Peyer's patch (tissue), 4 donors: ENCODE data around the gene SLC24A4. TPM values are rescaled to one million over a fixed set of nuclear protein-coding genes. Genes with fewer than 3 reads are reported as not detected.
A peak's percentile ranks its signal among the peaks of the same experiment; 100 is the strongest.

Experiments
- DNase-seq, 3 donors: peaks; one replicate each; pipeline ENCODE4 v3.0.0-alpha.2; 2017 to 2019
- H3K27ac ChIP-seq, 4 donors: fragments of 200-600 bp; sonication (generic); one replicate each; pipeline ENCODE4 v1.5.1; 2016 to 2019
- H3K27me3 ChIP-seq, 2 donors: fragments of 200-600 bp; sonication (generic); one replicate each; pipeline ENCODE4 v1.5.1; 2019
- H3K36me3 ChIP-seq, 3 donors: fragments of 200-600 bp; sonication (generic); one replicate each; pipeline ENCODE4 v1.5.1; 2016 to 2019
- H3K4me1 ChIP-seq, 4 donors: fragments of 200-600 bp; sonication (generic); one replicate each; pipeline ENCODE4 v1.5.1; 2016 to 2019
- H3K4me3 ChIP-seq, 4 donors: fragments of 200-600 bp; sonication (generic); 1 replicate in 3 of 4; 2 replicates in 1 of 4; pipeline ENCODE4 v1.5.1; 2016 to 2019; ENCODE audit warnings: mild to moderate bottlenecking in 1 of 4
- H3K9me3 ChIP-seq, 4 donors: fragments of 200-600 bp; sonication (generic); one replicate each; pipeline ENCODE4 v1.5.1; 2016 to 2019; ENCODE audit warnings: mild to moderate bottlenecking in 1 of 4
- POLR2A ChIP-seq, 2 donors: fragments of 450-650 bp; IDR thresholded peaks; one replicate each; pipeline ENCODE4 v1.5.1; 2017; ENCODE audit warnings: antibody characterized with exemption in 2 of 2, mild to moderate bottlenecking in 2 of 2, moderate library complexity in 2 of 2
- total RNA-seq, 4 donors: library from RNA; depleted of rRNA; stranded (reverse); fragments of >200 nt; gene quantifications; one replicate each; pipeline ENCODE4 v1.1.0, GENCODE V29; 2016
- TF ChIP-seq, protein P1 (sequence below), 6 experiments: fragments of 450-650 bp in 4 of 6; fragments of 200-600 bp in 2 of 6; sonication (generic) in 1 of 6; IDR thresholded peaks; one replicate each; pipeline ENCODE4 v1.5.1; 2017 to 2019; ENCODE audit warnings: antibody characterized with exemption in 6 of 6, mild to moderate bottlenecking in 3 of 6, moderate library complexity in 1 of 6

The SLC24A4 gene
- total RNA-seq, 4 donors from 2014 or later: 0.18 to 1.7 (median 0.54) TPM; not detected in 1

- no peaks in the 10 kb centered on the region for H3K9me3 ChIP-seq
- no peak for DNase-seq
- H3K4me3 ChIP-seq: no peak overlapping the region
- TF ChIP-seq POLR2A (IDR thresholded peaks at IDR 0.05): no peak
- TF ChIP-seq, protein P1, sequence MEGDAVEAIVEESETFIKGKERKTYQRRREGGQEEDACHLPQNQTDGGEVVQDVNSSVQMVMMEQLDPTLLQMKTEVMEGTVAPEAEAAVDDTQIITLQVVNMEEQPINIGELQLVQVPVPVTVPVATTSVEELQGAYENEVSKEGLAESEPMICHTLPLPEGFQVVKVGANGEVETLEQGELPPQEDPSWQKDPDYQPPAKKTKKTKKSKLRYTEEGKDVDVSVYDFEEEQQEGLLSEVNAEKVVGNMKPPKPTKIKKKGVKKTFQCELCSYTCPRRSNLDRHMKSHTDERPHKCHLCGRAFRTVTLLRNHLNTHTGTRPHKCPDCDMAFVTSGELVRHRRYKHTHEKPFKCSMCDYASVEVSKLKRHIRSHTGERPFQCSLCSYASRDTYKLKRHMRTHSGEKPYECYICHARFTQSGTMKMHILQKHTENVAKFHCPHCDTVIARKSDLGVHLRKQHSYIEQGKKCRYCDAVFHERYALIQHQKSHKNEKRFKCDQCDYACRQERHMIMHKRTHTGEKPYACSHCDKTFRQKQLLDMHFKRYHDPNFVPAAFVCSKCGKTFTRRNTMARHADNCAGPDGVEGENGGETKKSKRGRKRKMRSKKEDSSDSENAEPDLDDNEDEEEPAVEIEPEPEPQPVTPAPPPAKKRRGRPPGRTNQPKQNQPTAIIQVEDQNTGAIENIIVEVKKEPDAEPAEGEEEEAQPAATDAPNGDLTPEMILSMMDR (IDR thresholded peaks at IDR 0.05): no peak
- H3K36me3 ChIP-seq: no peaks in the 10 kb centered on the region
- no peaks in the 10 kb centered on the region for H3K27me3 ChIP-seq
- no peak overlapping the region for H3K27ac ChIP-seq
- H3K4me1 ChIP-seq: no peaks in the 10 kb centered on the region
Observed at GRCh38 chr14:92437309-92437708, 114.3 kb downstream of the SLC24A4 start.

DNA sequence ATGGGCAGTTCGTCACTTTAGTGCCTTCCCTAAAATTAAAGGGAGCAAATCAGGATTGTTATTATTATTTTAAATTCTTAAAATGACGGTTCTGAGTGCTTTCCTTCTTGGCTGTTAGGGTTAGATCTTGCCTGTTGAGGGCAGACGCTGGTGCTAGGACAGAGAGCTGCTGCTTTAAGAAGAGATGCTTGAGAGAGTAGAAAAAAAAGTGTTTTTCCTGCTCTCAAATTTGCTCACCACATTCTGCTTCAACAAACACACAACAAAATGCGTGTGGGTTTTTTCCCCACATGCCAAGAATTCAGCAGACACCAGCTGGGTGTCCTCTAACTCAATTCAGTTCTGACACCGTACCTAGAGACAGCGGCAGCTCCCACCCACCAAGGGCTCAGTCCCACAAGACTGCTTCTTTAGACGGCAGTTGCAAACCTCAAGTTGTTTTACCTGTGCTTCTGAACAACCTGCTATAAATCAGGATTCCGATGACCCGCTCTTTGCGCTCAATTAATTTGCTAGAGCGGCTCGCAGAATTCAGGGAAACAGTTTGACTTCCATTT lies 114.8 kb downstream of the SLC24A4 start:
- H3K4me3 ChIP-seq: no peak overlapping the region
- no peaks in the 10 kb centered on the region for H3K9me3 ChIP-seq
- no peaks in the 10 kb centered on the region for H3K36me3 ChIP-seq
- no peak for DNase-seq
- no peak for TF ChIP-seq POLR2A (IDR thresholded peaks at IDR 0.05)
- TF ChIP-seq, protein P1 (IDR thresholded peaks at IDR 0.05): no peak
- H3K27ac ChIP-seq: no peak overlapping the region
- H3K4me1 ChIP-seq: no peaks in the 10 kb centered on the region
- no peaks in the 10 kb centered on the region for H3K27me3 ChIP-seq

DNA sequence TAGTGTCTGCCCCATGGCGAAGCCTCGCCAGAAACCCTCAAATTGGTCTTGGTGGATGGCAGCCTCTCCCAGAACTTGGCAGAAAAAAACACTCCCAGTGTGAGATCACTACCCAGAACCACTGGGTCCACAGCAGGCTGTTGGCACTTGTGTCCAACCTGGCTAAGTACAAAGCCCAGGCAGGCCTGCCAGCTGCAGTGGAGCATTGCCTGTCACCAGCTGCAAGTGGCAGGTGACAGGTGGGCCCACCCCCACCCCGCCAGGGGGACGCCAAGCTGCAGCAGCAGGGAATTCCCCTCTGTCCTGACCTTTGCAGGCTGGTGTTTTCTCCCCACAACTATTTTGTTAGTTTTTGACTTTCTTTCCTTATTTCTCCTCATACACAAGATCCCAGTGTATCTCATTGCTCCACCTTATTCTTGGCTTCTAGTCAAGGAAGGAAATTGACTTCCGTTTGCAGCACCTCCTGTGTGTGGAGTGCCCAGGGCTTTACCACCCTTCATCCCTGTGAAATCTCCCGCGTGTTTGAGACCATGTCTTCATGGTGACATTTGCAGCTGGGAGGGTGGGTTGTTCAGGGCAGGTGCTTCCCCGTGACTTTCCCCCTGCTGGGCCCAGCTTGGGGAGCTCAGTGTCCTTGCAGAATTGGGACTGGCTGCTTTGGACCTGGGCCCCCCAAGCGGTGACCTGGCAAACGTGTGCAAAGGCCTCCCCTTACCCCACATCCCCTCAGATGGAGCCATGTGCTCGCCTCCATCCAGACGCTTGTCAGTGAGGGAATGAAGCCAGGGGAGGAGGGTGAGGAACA lies 116.8 kb downstream of the SLC24A4 start:
- Histone ChIP-seq H3K27ac (no peak overlapping the region), H3K4me1 (no peaks in the 10 kb centered on the region)
- TF ChIP-seq POLR2A (IDR thresholded peaks at IDR 0.05): no peak
- TF ChIP-seq, protein P1 (IDR thresholded peaks at IDR 0.05): no peak

DNA sequence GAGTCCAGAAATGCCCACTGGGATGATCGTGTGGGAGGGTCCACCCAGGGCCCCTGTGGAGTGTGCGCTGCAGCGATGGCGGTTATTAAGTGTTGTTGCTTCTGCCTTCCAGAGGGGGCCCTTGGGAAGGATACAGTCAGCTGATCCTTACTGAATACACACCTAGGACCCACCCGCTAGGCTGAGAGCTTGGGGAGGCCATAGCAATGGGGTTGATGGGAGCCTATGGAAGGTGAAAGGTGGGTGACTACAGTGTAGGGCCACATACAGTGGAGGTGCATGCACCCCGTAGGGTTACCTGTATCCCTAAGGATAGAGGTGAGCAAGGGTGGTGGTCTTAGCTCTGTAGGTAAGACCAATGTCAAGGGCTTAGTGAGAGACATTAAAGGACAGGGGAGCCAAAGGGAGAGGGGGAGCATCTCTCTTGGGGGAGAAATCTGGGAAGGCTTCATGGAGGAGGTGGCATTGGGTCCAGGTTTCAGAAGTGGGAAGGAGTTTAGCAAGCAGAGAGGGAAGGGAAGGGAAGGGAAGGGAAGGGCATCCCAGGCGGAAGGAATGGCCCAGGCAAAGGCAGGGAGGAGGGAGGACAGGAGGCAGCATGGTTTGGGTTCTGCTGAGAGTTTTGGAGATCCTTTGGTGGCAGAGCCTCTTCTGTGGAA lies 117.5 kb downstream of the SLC24A4 start:
- TF ChIP-seq, protein P1 (IDR thresholded peaks at IDR 0.05): no peak
- no peak for TF ChIP-seq POLR2A (IDR thresholded peaks at IDR 0.05)
- Histone ChIP-seq H3K4me3 (no peak overlapping the region), H3K27me3 (no peaks in the 10 kb centered on the region), H3K36me3 (no peaks in the 10 kb centered on the region), H3K4me1 (no peaks in the 10 kb centered on the region), H3K27ac (no peak overlapping the region), H3K9me3 (no peaks in the 10 kb centered on the region)
- no peak for DNase-seq

More for the DNA sequence above, 116.8 kb downstream of the SLC24A4 start:
- no peak overlapping the region for H3K4me3 ChIP-seq
- no peaks in the 10 kb centered on the region for H3K27me3 ChIP-seq
- H3K36me3 ChIP-seq: no peaks in the 10 kb centered on the region
- peak in 2 of 3 donors; percentile 44 to 62 for DNase-seq
- no peaks in the 10 kb centered on the region for H3K9me3 ChIP-seq

GRCh38 chr14:92441751-92442504 lies 119.0 kb downstream of the SLC24A4 start:
- H3K4me1 ChIP-seq: no peaks in the 10 kb centered on the region
- no peak overlapping the region for H3K4me3 ChIP-seq
- DNase-seq: no peak
- H3K36me3 ChIP-seq: no peaks in the 10 kb centered on the region
- TF ChIP-seq, protein P1 (IDR thresholded peaks at IDR 0.05): no peak
- TF ChIP-seq POLR2A (IDR thresholded peaks at IDR 0.05): no peak
- H3K9me3 ChIP-seq: no peaks in the 10 kb centered on the region
- H3K27ac ChIP-seq: no peak overlapping the region
- no peaks in the 10 kb centered on the region for H3K27me3 ChIP-seq
